Measurements from ENCODE around the gene EDEM3.

The EDEM3 gene

DNA sequence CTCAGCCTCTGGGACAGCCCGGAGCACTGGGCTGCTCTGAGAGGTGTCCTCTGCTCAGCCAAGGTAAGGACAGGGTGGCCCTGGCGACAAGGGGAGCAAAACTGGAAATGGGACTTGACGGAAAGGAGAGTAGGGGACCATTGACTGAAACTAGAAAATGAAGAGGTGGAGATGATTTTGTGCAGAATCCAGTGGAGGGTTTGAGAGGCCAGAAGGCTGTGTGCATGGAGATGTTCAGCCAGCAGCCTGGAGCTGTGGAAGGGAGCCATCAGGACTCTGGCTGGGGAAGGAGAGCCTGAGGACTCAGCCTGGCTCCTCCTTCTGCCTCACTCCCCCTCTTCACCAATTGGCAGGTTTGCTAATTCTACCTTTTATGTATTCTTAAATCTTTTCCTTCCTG lies 114.2 kb downstream of the EDEM3 start:
- no peak for DNase-seq

Data from nucleus accumbens (tissue), 56 donors.